ENCODE results near the gene ATP1A1.

Gene ATP1A1

DNA sequence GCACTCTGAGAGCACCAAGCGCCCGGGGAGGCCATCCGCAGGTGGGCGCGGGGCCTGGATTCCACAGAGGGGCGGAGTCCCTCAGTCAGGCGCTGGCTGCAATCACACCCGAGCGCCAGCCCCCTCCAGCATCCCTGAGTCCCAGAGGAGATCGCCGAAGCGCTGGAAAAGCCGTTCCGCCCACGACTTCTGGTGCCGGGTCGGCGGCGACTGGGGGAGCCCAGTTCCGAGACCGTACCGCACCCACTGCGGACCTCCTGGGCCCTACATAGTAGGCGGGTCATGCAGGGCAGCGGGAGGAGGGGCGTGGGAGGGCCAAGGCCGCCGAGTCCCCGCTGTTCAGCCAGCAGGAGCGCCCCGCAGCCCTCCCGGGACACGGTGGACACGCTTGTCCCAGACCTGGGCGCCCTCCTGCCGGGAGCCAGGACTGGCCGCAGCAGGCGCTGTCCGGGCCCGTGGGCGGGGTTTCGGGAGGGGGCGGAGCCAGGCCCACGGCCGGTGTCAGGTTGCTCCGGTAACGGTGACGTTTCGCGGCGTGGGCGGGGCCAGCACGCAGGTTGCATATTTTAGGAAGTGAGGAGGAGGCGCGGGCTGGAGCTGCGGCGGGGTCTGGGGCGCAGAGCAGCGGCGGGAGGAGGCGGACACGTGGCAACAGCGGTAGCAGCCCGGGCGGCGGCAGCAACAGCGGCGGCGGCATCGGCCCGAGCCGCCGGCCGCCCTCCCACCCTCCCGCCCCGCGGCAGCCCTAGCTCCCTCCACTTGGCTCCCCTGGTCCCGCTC is at the start of gene ATP1A1:
Gene ATP1A1 (plus strand): TSS at position 594 of the 780 bp plus-strand sequence. CDS start 268 bp downstream, outside the sequence.
- DNase-seq (ENCODE audit: low read depth) = peak; percentile 80

GRCh38 chr1:116323491-116323890 is 49.6 kb upstream of the ATP1A1 start:
- DNase-seq (ENCODE audit: low read depth) = no peak

DNA sequence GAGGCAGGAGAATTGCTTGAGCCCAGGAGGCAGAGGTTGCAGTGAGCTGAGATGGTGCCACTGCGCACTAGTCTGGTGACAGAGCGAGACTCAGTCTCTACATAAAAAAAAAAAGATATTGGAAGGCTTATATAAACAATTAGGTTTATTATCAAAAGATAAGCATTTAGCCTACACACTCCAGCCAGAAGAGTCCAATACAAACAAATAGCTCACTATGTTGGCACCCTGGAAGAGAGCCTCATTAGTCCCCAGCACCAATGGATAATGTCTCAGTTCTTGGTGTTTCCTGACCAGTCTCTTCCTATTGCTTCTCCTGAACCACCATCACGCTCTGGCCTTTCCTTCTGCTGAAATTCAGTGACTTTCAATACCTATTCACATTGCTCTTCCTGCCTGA is 48.6 kb upstream of the ATP1A1 start:
- DNase-seq (ENCODE audit: low read depth) = no peak

DNA sequence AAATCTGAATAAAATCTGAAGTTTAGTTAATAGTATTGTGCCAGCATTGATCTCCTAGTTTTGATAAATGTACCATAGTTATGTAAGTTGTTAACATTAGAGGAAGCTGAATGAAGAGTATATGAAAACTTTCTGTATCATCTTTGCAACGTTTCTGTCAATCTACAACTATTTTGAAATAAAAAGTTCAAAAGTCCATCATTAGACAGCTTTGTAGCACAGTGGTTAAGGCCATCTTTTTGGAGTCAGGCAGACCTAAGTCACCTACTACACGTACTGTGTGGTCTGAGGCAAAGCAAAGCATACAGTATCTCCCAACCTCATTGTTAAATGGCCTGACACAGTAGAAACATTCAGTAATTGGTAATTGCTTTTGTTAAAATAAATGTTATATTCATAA is 47.9 kb upstream of the ATP1A1 start:
- no peak for DNase-seq (ENCODE audit: low read depth)

DNA sequence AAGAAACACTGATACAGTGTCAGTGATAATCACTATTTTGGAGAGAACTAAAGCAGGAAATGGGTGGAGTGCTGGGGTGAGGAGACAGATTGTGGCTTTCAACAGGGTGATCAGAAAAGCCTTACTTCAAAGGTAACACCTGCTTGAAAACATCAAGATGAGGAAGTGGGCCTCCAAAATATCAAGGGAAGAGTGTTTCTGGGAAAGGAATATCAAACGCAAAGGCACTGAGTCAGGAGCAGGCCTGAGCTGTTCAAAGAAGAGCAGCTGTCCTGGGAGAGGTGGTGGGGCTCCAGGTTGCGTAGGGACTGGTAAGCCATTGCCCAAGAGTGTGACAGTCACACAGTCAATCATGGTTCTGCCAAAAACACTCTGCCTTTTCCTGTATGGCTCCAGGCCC is 47.1 kb upstream of the ATP1A1 start:
- no peak for DNase-seq (ENCODE audit: low read depth)

DNA sequence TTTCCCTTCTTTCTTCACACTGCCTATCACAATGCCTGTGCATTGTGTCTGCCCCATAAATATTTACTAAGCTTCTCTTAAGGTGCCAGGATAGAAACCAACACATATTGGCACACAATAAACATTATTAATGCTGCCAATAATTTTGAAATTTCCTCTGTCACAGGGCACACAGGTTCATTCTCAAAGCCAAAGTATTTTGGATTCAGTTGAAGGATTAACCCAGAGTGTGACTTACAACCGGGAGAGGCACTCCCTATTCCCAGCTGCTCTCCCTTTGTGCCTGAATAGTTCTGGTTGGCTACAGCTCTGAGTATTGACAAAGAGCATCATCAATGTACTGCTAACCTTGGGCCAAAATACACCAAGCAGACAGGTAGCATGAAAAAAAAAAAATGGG is 46.6 kb upstream of the ATP1A1 start:
- DNase-seq (ENCODE audit: low read depth) = no peak

GRCh38 chr1:116328671-116329070 is 44.4 kb upstream of the ATP1A1 start:
- DNase-seq (ENCODE audit: low read depth) = no peak

DNA sequence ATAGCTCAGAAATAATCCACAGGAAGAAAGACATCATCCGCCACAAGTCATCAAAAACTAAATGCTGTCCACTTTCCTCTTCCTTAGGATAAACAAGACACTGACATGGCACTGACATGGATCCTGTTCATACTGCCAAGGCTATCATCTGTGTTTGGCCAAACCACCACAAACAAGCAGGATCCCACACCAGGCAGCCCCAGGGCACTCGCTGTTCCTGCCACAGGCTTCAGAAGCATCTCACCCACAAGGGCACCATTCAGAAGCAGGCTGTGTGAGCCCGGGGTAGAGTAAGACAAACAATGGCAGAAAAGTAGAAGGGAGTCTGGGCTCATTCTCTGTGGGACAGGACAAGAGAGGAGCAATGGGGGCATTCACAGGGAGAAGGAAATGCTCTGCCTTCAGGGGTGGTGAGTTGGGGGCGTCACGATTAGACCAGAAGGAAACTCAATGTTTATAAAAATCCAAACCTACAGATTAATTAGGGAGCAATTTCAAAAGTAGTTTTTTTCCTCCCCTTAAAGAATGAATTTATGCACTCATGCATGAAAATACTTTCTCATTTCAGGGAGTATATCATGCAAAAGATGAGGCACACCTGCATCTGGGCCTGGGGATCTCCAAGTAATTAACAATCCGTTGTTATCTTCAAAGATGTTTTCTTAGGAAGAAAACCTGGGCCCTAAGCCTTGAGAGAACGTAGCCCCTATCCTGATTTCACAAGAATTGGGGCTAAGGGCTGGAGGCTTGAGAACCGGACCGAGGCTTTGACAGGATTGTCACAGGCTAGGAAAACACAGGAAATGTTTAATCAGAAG is 43.3 kb upstream of the ATP1A1 start:
- no peak for DNase-seq (ENCODE audit: low read depth)

DNA sequence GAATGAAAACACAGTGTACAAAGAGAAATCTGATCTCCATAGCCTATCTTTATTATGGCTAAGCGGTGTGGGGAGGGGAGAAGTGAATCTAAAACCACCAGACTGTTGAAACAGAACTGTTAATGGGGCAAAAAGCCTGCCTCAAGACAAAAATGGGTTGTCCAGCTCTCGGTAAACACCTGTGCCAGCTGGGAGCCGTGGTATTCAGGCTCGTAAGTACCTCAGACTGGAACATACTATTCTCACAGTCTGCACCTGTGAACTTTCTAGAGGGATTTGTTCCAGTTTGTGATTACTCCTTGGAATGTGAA is 42.7 kb upstream of the ATP1A1 start:
- no peak for DNase-seq (ENCODE audit: low read depth)

DNA sequence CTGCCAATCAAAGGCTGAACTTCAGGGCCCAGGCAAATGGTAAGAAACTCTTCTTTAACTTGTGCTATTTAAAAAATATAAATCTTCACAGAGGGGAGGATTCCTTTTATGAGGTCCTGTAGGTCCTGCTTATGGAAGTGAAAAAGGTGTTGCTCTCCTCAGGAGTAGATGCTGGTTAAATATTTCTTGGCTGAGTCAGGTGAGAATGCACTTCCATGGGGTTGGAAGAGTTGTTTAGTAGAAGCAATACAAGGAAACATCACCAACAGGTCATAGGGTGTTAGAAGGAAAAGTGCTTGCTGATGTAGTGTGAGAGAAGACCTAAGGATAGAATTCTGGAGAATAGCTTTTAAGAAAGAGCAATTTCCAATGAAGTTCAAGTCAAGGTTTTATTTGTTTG is 42.2 kb upstream of the ATP1A1 start:
- no peak for DNase-seq (ENCODE audit: low read depth)

- no peak for DNase-seq (ENCODE audit: low read depth)
These were observed 41.5 kb upstream of the ATP1A1 start for GRCh38 chr1:116331523-116331922.

- DNase-seq (ENCODE audit: low read depth) = no peak
These were observed 40.6 kb upstream of the ATP1A1 start for GRCh38 chr1:116332451-116332850.

- no peak for DNase-seq (ENCODE audit: low read depth)
These were observed 39.7 kb upstream of the ATP1A1 start for GRCh38 chr1:116333171-116334014.

DNA sequence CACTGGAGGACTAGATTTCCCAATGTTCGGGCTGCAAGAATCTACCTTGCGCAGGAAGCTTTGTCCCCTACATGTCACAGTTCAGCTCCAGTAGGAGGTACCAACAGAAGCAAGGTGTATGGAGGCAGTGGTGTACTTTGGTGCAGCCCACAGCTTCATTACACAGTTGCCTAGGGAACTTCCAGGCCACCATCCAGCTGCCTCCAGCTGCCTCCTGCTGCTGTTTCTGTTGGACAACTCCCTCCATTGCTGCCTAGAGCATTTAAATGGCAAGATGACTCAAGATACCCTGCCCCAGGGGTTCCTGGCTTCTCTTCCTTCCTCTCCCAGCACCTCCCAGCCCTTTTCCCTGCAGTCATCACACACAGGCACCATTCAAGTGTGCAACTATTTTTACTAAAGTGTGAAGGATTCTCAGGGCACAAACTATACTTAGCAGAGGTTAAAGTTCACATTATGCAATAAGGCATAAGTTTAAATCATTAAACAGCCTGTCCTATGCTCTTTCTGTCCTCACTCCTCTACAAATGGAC is 39.0 kb upstream of the ATP1A1 start:
- no peak for DNase-seq (ENCODE audit: low read depth)

DNA sequence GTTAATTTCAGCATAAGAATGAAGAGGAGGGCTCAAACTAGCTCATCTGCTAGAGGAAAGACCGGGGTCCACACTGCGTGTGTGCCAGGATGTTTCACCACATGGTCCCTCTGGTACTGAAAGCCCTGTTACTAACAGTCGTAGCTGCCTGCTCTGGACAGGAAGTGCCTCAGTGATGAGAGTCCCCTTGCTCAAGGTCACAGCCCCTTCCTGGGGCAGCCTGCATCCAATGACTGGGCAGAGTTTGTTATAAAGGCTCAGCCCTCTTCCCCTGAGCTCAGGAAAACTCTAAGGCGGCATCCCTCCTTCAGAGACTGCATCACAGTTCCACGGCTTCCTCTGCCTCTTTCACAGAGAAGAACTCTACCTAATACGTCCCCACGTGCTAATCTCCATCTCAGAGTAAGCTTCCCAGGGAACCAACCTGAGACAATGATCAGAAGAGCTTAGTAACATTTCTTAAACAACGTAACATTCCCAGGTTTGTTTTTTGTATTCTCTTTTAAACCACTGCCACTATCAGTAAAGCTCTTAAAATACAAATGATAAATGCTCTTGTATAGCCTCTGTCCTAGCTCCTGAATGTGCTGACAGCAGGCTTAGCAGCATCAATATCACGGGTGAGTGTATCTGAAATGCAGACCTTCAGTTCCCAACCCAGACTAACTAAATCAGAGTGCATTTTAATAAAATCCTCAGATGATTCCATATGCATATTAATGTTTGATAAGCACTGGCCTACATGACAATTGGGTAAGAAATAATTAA is 38.0 kb upstream of the ATP1A1 start:
- DNase-seq (ENCODE audit: low read depth) = no peak

DNA sequence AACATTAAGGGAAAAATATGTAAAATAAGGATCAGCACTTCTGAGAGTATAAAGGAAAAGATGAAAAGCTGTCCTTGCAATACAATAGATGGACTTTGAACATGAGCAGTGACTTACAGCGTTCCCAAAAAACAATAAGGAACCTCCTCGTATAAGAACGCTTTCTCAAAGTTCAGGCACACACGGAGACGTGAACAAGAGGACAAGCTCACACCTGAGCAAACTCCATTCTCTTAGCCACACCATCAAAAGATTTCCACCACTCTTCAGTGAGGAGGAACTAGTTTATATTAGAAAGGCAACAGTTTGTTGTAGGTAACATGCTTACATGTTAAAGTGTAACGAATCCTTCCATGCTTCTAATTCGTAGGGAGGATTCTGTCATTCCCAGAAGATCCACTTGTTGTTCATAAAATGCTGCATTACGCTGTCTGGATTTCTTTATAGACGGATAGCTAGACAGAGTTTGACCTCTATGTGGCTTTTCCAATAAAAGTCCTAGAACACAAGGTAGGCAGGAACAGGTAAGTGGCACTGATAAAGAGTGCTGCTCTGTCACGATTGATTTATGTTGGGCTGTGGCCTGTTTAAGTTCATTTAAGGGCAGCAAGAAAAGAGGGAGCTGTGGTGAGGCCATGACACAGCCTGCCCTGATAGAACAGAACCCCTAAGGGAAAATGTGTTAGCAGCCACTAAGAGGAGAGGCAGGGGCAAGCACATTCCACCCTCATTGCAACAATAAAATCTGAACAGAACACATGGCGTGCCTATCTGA is 37.0 kb upstream of the ATP1A1 start:
- DNase-seq (ENCODE audit: low read depth) = no peak

DNA sequence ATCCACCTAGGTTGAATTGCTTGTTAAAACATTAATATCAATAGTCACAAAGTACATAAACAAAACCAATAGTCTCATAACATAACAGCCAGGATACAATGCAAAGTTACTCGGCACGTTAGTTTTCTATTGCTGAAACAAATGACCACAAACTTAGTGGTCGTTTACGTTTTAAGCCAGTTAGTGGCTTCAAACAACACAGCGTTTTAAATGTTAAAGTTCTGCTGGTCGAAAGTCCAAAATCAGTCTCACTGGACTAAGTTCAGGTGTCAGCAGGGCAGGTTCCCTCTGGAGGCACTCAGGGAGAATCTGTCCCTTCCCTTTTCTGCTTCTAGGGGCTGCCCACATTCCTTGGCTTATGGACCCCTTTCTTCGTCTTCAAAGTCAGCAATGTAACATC is 35.6 kb upstream of the ATP1A1 start:
- no peak for DNase-seq (ENCODE audit: low read depth)

- DNase-seq (ENCODE audit: low read depth) = no peak
These were observed 34.6 kb upstream of the ATP1A1 start for GRCh38 chr1:116338400-116338799.

- no peak for DNase-seq (ENCODE audit: low read depth)
These were observed 32.4 kb upstream of the ATP1A1 start for GRCh38 chr1:116340506-116341231.

GRCh38 chr1:116343019-116343418 is 30.0 kb upstream of the ATP1A1 start:
- DNase-seq (ENCODE audit: low read depth) = no peak

All from HS-27A (cell line).